ENCODE results near the gene SLC36A4.

DNA sequence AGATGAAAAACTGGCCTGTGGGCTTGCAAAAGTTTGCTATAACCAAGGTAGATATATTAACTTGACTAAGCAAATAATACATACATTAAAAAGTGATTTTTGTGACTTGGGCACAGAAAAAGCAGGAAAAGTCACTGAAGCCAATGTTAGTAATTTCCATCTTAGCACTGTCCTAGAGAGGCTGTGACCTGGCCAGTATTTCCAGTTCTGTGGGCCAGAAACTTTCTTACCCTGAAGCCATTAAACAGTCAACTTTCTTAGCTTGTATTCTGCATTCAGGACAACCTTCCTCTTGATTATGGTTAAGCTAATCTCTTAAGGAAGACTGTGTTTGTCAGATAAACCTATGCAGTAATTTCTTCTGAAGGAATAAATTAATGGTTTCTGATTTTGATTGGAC, 22.3 kb upstream of the SLC36A4 start:
- TF ChIP-seq, protein P1, sequence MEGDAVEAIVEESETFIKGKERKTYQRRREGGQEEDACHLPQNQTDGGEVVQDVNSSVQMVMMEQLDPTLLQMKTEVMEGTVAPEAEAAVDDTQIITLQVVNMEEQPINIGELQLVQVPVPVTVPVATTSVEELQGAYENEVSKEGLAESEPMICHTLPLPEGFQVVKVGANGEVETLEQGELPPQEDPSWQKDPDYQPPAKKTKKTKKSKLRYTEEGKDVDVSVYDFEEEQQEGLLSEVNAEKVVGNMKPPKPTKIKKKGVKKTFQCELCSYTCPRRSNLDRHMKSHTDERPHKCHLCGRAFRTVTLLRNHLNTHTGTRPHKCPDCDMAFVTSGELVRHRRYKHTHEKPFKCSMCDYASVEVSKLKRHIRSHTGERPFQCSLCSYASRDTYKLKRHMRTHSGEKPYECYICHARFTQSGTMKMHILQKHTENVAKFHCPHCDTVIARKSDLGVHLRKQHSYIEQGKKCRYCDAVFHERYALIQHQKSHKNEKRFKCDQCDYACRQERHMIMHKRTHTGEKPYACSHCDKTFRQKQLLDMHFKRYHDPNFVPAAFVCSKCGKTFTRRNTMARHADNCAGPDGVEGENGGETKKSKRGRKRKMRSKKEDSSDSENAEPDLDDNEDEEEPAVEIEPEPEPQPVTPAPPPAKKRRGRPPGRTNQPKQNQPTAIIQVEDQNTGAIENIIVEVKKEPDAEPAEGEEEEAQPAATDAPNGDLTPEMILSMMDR (conservative IDR thresholded peaks at IDR 0.05; ENCODE audit: low read length): no peak
- TF ChIP-seq EZH2phosphoT487 (IDR thresholded peaks at IDR 0.05; ENCODE audit: borderline replicate concordance, low read depth, low read length): no peak

All from OCI-LY7 (cell line).